Measurements from ENCODE around the gene ERC2. TPM values are rescaled to one million over a fixed set of nuclear protein-coding genes. Genes with fewer than 3 reads are reported as not detected.

Gene ERC2
- total RNA-seq, 2 donors from 2014 or later = 1.2 TPM; not detected in 1

- no peaks in the 10 kb centered on the region for H3K4me1 ChIP-seq (ENCODE audit: control insufficient read depth in 1 of 2, low read depth in 2 of 2)
- no peak overlapping the region for H3K27ac ChIP-seq
- H3K27me3 ChIP-seq (replicated peaks; ENCODE audit: insufficient read depth) = no peaks in the 10 kb centered on the region
- H3K4me3 ChIP-seq = no peak overlapping the region
- no peaks in the 10 kb centered on the region for H3K9me3 ChIP-seq
- DNase-seq (ENCODE audit: low spot score) (no peak), ATAC-seq (ENCODE audit: insufficient number of reproducible peaks, low FRiP score, low read depth) (no peak)
- TF ChIP-seq CTCF (IDR thresholded peaks at IDR 0.05) = no peak
- H3K36me3 ChIP-seq = no peaks in the 10 kb centered on the region
Measured at GRCh38 chr3:55823001-55823400, 645.3 kb downstream of the ERC2 start.

GRCh38 chr3:55819005-55819404, 649.3 kb downstream of the ERC2 start:
- ATAC-seq (ENCODE audit: insufficient number of reproducible peaks, low FRiP score, low read depth) = no peak

GRCh38 chr3:55818485-55818884, 649.8 kb downstream of the ERC2 start:
- no peak for ATAC-seq (ENCODE audit: insufficient number of reproducible peaks, low FRiP score, low read depth)
- TF ChIP-seq CTCF (IDR thresholded peaks at IDR 0.05) = no peak
- no peaks in the 10 kb centered on the region for H3K9me3 ChIP-seq

More at GRCh38 chr3:55819005-55819404, 649.3 kb downstream of the ERC2 start:
- no peaks in the 10 kb centered on the region for H3K27me3 ChIP-seq (replicated peaks; ENCODE audit: insufficient read depth)
- H3K9me3 ChIP-seq = no peaks in the 10 kb centered on the region
- no peak for DNase-seq (ENCODE audit: low spot score)
- no peak overlapping the region for H3K4me3 ChIP-seq
- TF ChIP-seq CTCF (IDR thresholded peaks at IDR 0.05) = no peak
- H3K27ac ChIP-seq = no peak overlapping the region
- H3K36me3 ChIP-seq = no peaks in the 10 kb centered on the region
- no peaks in the 10 kb centered on the region for H3K4me1 ChIP-seq (ENCODE audit: control insufficient read depth in 1 of 2, low read depth in 2 of 2)

GRCh38 chr3:55816794-55817576, 651.3 kb downstream of the ERC2 start:
- ATAC-seq (ENCODE audit: insufficient number of reproducible peaks, low FRiP score, low read depth) (no peak), DNase-seq (ENCODE audit: low spot score) (no peak)
- Histone ChIP-seq H3K27me3 (replicated peaks; ENCODE audit: insufficient read depth) (no peaks in the 10 kb centered on the region), H3K36me3 (no peaks in the 10 kb centered on the region), H3K4me1 (ENCODE audit: control insufficient read depth in 1 of 2, low read depth in 2 of 2) (no peaks in the 10 kb centered on the region), H3K4me3 (no peak overlapping the region), H3K9me3 (no peaks in the 10 kb centered on the region), H3K27ac (no peak overlapping the region)
- no peak for TF ChIP-seq CTCF (IDR thresholded peaks at IDR 0.05)

More at GRCh38 chr3:55818485-55818884, 649.8 kb downstream of the ERC2 start:
- H3K27ac ChIP-seq = no peak overlapping the region
- no peaks in the 10 kb centered on the region for H3K4me1 ChIP-seq (ENCODE audit: control insufficient read depth in 1 of 2, low read depth in 2 of 2)
- H3K4me3 ChIP-seq = no peak overlapping the region
- H3K36me3 ChIP-seq = no peaks in the 10 kb centered on the region
- no peak for DNase-seq (ENCODE audit: low spot score)
- H3K27me3 ChIP-seq (replicated peaks; ENCODE audit: insufficient read depth) = no peaks in the 10 kb centered on the region

- H3K9me3 ChIP-seq = no peaks in the 10 kb centered on the region
- no peak for TF ChIP-seq CTCF (IDR thresholded peaks at IDR 0.05)
- no peak overlapping the region for H3K4me3 ChIP-seq
- ATAC-seq (ENCODE audit: insufficient number of reproducible peaks, low FRiP score, low read depth) (no peak), DNase-seq (ENCODE audit: low spot score) (no peak)
- H3K4me1 ChIP-seq (ENCODE audit: control insufficient read depth in 1 of 2, low read depth in 2 of 2) = no peaks in the 10 kb centered on the region
- H3K27ac ChIP-seq = no peak overlapping the region
- H3K27me3 ChIP-seq (replicated peaks; ENCODE audit: insufficient read depth) = no peaks in the 10 kb centered on the region
- H3K36me3 ChIP-seq = no peaks in the 10 kb centered on the region
Measured at GRCh38 chr3:55815262-55815661, 653.0 kb downstream of the ERC2 start.
